ENCODE measurements around the gene KIF9. TPM values are rescaled to one million over a fixed set of nuclear protein-coding genes. Genes with fewer than 3 reads are reported as not detected.
"Not testable (repeated sequence)": the region's sequence is repeated elsewhere in the genome, so short reads cannot be mapped to it uniquely, and the experiment has no call there.

The KIF9 gene
- total and polyA plus RNA-seq, 5 donors: 6.8 to 13.2 (median 9.0) TPM

- Histone ChIP-seq H3K27ac (ENCODE audit: low read length) (no peak overlapping the region), H3K4me1 (ENCODE audit: control insufficient read depth, insufficient read depth, low read length) (no peaks in the 10 kb centered on the region), H3K9me3 (ENCODE audit: control insufficient read depth, low read length) (no peaks in the 10 kb centered on the region), H3K27me3 (ENCODE audit: control insufficient read depth, insufficient read depth) (no peaks in the 10 kb centered on the region), H3K4me3 (ENCODE audit: low read length) (no peak overlapping the region)
- ATAC-seq (no peak), DNase-seq (no peak)
- 88% methylated on average over 4 of the region's 4 CpGs for WGBS
- intact Hi-C loops (cut with DNase I): no loop called here
These were observed 27.8 kb upstream of the KIF9 start for GRCh38 chr3:47310391-47310790.

DNA sequence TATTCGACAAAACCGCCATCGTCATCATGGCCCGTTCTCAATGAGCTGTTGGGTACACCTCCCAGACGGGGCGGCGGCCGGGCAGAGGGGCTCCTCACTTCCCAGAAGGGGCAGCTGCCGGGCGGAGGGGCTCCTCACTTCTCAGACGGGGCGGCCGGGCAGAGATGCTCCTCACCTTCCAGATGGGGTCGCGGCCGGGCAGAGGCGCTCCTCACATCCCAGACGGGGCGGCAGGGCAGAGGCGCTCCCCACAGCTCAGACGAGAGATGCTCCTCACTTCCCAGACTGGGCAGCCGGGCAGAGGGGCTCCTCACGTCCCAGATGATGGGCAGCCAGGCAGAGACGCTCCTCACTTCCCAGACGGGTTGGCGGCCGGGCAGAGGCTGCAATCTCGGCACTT, 26.6 kb upstream of the KIF9 start:
- H3K27me3 ChIP-seq (ENCODE audit: control insufficient read depth, insufficient read depth); H3K4me3 ChIP-seq (ENCODE audit: low read length); ATAC-seq; DNase-seq; H3K4me1 ChIP-seq (ENCODE audit: control insufficient read depth, insufficient read depth, low read length); intact Hi-C loops (cut with DNase I); H3K27ac ChIP-seq (ENCODE audit: low read length); H3K9me3 ChIP-seq (ENCODE audit: control insufficient read depth, low read length): not testable (repeated sequence)
- WGBS: 98% methylated on average over 26 of the region's 28 CpGs

GRCh38 chr3:47306022-47306421, 23.4 kb upstream of the KIF9 start:
- intact Hi-C loops (cut with DNase I): no loop called here
- Histone ChIP-seq H3K4me3 (ENCODE audit: low read length) (no peak overlapping the region), H3K27ac (ENCODE audit: low read length) (no peak overlapping the region), H3K4me1 (ENCODE audit: control insufficient read depth, insufficient read depth, low read length) (no peaks in the 10 kb centered on the region), H3K9me3 (ENCODE audit: control insufficient read depth, low read length) (no peaks in the 10 kb centered on the region), H3K27me3 (ENCODE audit: control insufficient read depth, insufficient read depth) (no peaks in the 10 kb centered on the region)
- ATAC-seq (no peak), DNase-seq (no peak)
- WGBS: 79% methylated on average over 2 of the region's 2 CpGs

- Histone ChIP-seq H3K27ac (ENCODE audit: low read length) (no peak overlapping the region), H3K4me1 (ENCODE audit: control insufficient read depth, insufficient read depth, low read length) (no peaks in the 10 kb centered on the region), H3K4me3 (ENCODE audit: low read length) (no peak overlapping the region), H3K27me3 (ENCODE audit: control insufficient read depth, insufficient read depth) (no peaks in the 10 kb centered on the region), H3K9me3 (ENCODE audit: control insufficient read depth, low read length) (no peaks in the 10 kb centered on the region)
- ATAC-seq (no peak), DNase-seq (no peak)
- intact Hi-C loops (cut with DNase I): no loop called here
These were observed 18.9 kb upstream of the KIF9 start for GRCh38 chr3:47301456-47301855.

DNA sequence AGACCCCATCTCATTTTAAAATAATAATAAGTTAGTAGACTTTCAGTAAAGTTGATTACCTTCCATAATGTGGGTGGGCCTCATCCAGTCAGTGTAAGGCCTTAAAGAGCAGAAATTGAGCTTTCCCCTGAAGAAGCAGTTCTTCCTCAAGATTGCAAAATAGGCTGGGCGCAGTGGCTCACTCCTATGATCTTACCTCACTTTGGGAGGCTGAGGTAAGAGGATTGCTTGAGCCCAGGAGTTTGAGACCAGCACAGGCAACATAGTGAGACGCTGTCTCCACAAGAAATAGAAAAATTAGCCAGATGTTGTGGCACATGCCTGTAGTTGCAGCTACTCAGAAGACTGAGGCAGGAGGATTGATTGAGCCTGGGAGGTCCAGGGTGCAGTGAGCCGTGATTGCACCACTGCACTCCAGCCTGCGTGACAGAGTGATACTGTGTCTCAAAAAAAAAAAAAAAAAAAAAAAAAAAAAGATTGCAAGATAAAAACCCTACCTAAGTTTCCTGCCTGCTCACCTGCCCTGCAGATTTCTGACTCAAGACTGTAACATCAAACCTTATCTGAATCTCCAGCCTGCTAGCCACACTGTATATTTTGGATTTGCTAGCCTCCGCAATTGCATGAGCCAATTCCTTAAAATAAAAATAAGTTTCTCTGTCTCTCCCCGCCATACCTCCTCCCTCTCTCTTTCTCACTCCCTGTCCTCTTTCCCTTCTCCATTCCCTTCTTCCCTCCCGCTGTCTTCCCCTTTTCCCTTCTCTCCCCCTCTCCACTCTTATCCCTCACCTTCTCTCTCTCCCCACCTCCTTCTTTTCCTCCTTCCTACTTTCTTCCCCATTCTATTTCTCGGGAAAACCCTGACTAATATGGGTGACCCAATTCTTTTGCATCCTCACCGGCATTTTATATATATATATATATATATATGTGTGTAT, 17.1 kb upstream of the KIF9 start:
- H3K27me3 ChIP-seq (ENCODE audit: control insufficient read depth, insufficient read depth): no peaks in the 10 kb centered on the region
- no peak overlapping the region for H3K27ac ChIP-seq (ENCODE audit: low read length)
- H3K4me3 ChIP-seq (ENCODE audit: low read length): no peak overlapping the region
- H3K9me3 ChIP-seq (ENCODE audit: control insufficient read depth, low read length): no peaks in the 10 kb centered on the region
- ATAC-seq: no peak
- no peaks in the 10 kb centered on the region for H3K4me1 ChIP-seq (ENCODE audit: control insufficient read depth, insufficient read depth, low read length)
- no peak for DNase-seq
- intact Hi-C loops (cut with DNase I): no loop called here
- 93% methylated on average over 9 of the region's 9 CpGs for WGBS

DNA sequence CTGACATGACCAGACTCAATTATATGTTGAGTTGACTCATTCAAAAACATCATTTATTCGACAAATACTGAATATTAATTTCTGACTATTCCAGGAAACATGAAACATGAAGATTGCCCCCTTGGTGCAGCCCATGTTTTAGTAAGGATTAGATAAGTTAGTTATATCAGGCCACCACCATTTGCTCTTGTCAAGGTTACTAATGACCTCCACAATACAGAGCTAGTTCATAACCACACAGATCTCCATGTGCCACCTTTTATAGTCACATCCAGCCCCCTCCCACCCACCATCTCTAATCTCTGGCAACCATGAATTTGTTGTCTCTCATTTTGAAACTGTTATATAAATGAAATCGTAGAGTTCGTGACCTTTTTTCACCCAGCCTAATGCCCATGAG, 15.8 kb upstream of the KIF9 start:
- ATAC-seq (no peak), DNase-seq (no peak)
- 96% methylated on average over 3 of the region's 3 CpGs for whole genome bisulfite sequencing
- Histone ChIP-seq H3K4me1 (ENCODE audit: control insufficient read depth, insufficient read depth, low read length) (no peaks in the 10 kb centered on the region), H3K4me3 (ENCODE audit: low read length) (no peak overlapping the region), H3K27me3 (ENCODE audit: control insufficient read depth, insufficient read depth) (no peaks in the 10 kb centered on the region), H3K27ac (ENCODE audit: low read length) (no peak overlapping the region), H3K9me3 (ENCODE audit: control insufficient read depth, low read length) (no peaks in the 10 kb centered on the region)
- intact Hi-C loops (cut with DNase I): no loop called here

GRCh38 chr3:47296562-47297302, 14.1 kb upstream of the KIF9 start:
- H3K4me1 ChIP-seq (ENCODE audit: control insufficient read depth, insufficient read depth, low read length): no peaks in the 10 kb centered on the region
- H3K27ac ChIP-seq (ENCODE audit: low read length): no peak overlapping the region
- no peak overlapping the region for H3K4me3 ChIP-seq (ENCODE audit: low read length)
- no peaks in the 10 kb centered on the region for H3K9me3 ChIP-seq (ENCODE audit: control insufficient read depth, low read length)
- 86% methylated on average over 2 of the region's 2 CpGs for WGBS
- DNase-seq: no peak
- intact Hi-C loops (cut with DNase I): no loop called here
- ATAC-seq: no peak
- H3K27me3 ChIP-seq (ENCODE audit: control insufficient read depth, insufficient read depth): no peaks in the 10 kb centered on the region

DNA sequence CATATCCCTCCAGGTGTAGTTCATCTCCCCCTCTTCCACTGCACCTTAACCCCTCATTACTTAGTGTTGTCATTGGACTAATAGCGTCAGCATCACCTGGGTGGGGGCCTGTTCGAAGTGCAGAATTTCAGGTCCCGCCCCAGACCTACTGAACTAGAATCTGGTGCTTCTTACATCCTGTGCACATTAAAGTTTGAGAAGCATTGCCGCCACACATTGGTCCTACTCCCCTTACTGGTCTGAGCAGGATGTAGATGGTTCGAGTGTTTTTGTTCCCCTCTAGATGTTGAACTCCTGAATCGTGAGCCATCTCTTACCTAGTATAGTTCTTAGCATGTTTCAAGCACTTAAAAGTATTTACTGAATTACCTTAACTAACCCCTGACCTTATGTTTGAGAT, 13.4 kb upstream of the KIF9 start:
- ATAC-seq (no peak), DNase-seq (no peak)
- no peaks in the 10 kb centered on the region for H3K4me1 ChIP-seq (ENCODE audit: control insufficient read depth, insufficient read depth, low read length)
- H3K27ac ChIP-seq (ENCODE audit: low read length): no peak overlapping the region
- WGBS: 93% methylated on average over 6 of the region's 6 CpGs
- no peaks in the 10 kb centered on the region for H3K9me3 ChIP-seq (ENCODE audit: control insufficient read depth, low read length)
- intact Hi-C loops (cut with DNase I): no loop called here
- H3K27me3 ChIP-seq (ENCODE audit: control insufficient read depth, insufficient read depth): no peaks in the 10 kb centered on the region
- H3K4me3 ChIP-seq (ENCODE audit: low read length): no peak overlapping the region

GRCh38 chr3:47295322-47295721, 12.7 kb upstream of the KIF9 start:
- Histone ChIP-seq H3K4me1 (ENCODE audit: control insufficient read depth, insufficient read depth, low read length) (no peaks in the 10 kb centered on the region), H3K27ac (ENCODE audit: low read length) (no peak overlapping the region), H3K4me3 (ENCODE audit: low read length) (no peak overlapping the region), H3K27me3 (ENCODE audit: control insufficient read depth, insufficient read depth) (no peaks in the 10 kb centered on the region), H3K9me3 (ENCODE audit: control insufficient read depth, low read length) (no peaks in the 10 kb centered on the region)
- ATAC-seq (no peak), DNase-seq (no peak)
- intact Hi-C loops (cut with DNase I): no loop called here
- WGBS: 85% methylated on average over 2 of the region's 2 CpGs

DNA sequence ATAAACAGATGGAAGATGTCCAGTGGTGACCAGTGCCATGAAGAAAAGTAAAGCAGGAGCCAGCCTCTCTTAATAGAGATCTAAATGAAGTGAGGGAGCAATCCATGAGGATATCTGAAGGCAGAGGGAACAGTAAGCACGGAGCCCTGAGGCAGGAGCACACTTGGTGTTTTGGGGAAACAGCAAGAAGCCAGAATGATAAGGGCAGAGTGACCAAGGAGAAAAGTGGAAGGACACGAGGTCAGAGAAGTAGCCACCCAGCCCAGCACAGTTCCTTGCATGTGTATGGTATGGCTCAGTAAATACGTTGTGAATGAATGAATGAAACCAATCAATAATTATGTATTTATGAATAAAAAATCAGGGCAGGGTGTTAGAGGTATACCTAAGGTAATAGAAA, 11.8 kb upstream of the KIF9 start:
- no peak overlapping the region for H3K4me3 ChIP-seq (ENCODE audit: low read length)
- H3K9me3 ChIP-seq (ENCODE audit: control insufficient read depth, low read length): no peaks in the 10 kb centered on the region
- no peak overlapping the region for H3K27ac ChIP-seq (ENCODE audit: low read length)
- no peaks in the 10 kb centered on the region for H3K27me3 ChIP-seq (ENCODE audit: control insufficient read depth, insufficient read depth)
- ATAC-seq: no peak
- 83% methylated on average over 3 of the region's 3 CpGs for WGBS
- intact Hi-C loops (cut with DNase I): no loop called here
- no peak for DNase-seq
- H3K4me1 ChIP-seq (ENCODE audit: control insufficient read depth, insufficient read depth, low read length): no peaks in the 10 kb centered on the region

GRCh38 chr3:47293822-47294221, 11.2 kb upstream of the KIF9 start:
- H3K27me3 ChIP-seq (ENCODE audit: control insufficient read depth, insufficient read depth): no peaks in the 10 kb centered on the region
- H3K9me3 ChIP-seq (ENCODE audit: control insufficient read depth, low read length): no peaks in the 10 kb centered on the region
- ATAC-seq: no peak
- no peak for DNase-seq
- H3K4me1 ChIP-seq (ENCODE audit: control insufficient read depth, insufficient read depth, low read length): no peaks in the 10 kb centered on the region
- 86% methylated on average over 2 of the region's 2 CpGs for WGBS
- intact Hi-C loops (cut with DNase I): no loop called here
- no peak overlapping the region for H3K27ac ChIP-seq (ENCODE audit: low read length)
- H3K4me3 ChIP-seq (ENCODE audit: low read length): no peak overlapping the region

Measured in right cardiac atrium (tissue), 5 donors.